ENCODE data around the gene PTMS. TPM values are rescaled to one million over a fixed set of nuclear protein-coding genes. Genes with fewer than 3 reads are reported as not detected.

Gene PTMS
- total RNA-seq, 1 donor from 2014 or later, result 95.4 TPM

GRCh38 chr12:6752167-6752920 lies 13.8 kb upstream of the PTMS start:
- intact Hi-C loops (cut with micrococcal nuclease), result loop anchor here (2.0 to 5.0 kb wide), 2 partner anchors 36 to 145 kb away; partner anchors contain the start of genes CD4 and CHD4

GRCh38 chr12:6752921-6753771 lies 13.0 kb upstream of the PTMS start, which contains the start of gene MLF2:
TSS of gene MLF2 (minus strand) at chr12:6753141. CDS start at chr12:6752334, 807 bp downstream.
- intact Hi-C loops (cut with micrococcal nuclease), result loop anchor here (1.0 to 5.0 kb wide), 10 partner anchors 11 to 146 kb away; partner anchors contain the start of genes CD4, CDCA3, CHD4 and COPS7A

GRCh38 chr12:6753772-6754356 lies 12.3 kb upstream of the PTMS start:
- intact Hi-C loops (cut with micrococcal nuclease), result loop anchor here (1.0 to 5.0 kb wide), 10 partner anchors 10 to 147 kb away; partner anchors contain the start of genes CD4, CDCA3, CHD4 and COPS7A

GRCh38 chr12:6754411-6754810 lies 11.8 kb upstream of the PTMS start:
- intact Hi-C loops (cut with micrococcal nuclease), result loop anchor here (5.0 kb wide), 1 partner anchor 147 kb away; the partner anchor contains the start of gene CHD4

- intact Hi-C loops (cut with micrococcal nuclease), result no loop called here
These were observed 9.0 kb upstream of the PTMS start for GRCh38 chr12:6757028-6757690.

GRCh38 chr12:6758506-6759095 lies 7.6 kb upstream of the PTMS start:
- intact Hi-C loops (cut with micrococcal nuclease), result no loop called here

- intact Hi-C loops (cut with micrococcal nuclease), result no loop called here
These were observed 6.4 kb upstream of the PTMS start for GRCh38 chr12:6759741-6760140.

- intact Hi-C loops (cut with micrococcal nuclease), result no loop called here
These were observed 2.8 kb upstream of the PTMS start for GRCh38 chr12:6763380-6763779.

GRCh38 chr12:6764011-6764828 lies 1.9 kb upstream of the PTMS start:
- intact Hi-C loops (cut with micrococcal nuclease), result loop anchor here (1.0 to 2.0 kb wide), 2 partner anchors 11 to 15 kb away; partner anchors contain the start of gene MLF2

- intact Hi-C loops (cut with micrococcal nuclease), result loop anchor here (2.0 to 5.0 kb wide), 2 partner anchors 14 to 78 kb away; partner anchors contain the start of gene ZNF384
These were observed 1.0 kb upstream of the PTMS start for GRCh38 chr12:6765048-6765633.

- intact Hi-C loops (cut with micrococcal nuclease), result loop anchor here (2.0 to 5.0 kb wide), 2 partner anchors 22 to 79 kb away; partner anchors contain the start of genes CD4 and ZNF384
These were observed 637 bp downstream of the PTMS start for GRCh38 chr12:6766651-6767349.

- intact Hi-C loops (cut with micrococcal nuclease), result loop anchor here (2.0 to 5.0 kb wide), 2 partner anchors 21 to 80 kb away; partner anchors contain the start of genes CD4 and ZNF384
These were observed 1.5 kb downstream of the PTMS start for GRCh38 chr12:6767353-6768319.

- intact Hi-C loops (cut with micrococcal nuclease), result loop anchor here (5.0 kb wide), 1 partner anchor 81 kb away; the partner anchor contains the start of gene ZNF384
These were observed 2.3 kb downstream of the PTMS start for GRCh38 chr12:6768437-6768914.

- intact Hi-C loops (cut with micrococcal nuclease), result loop anchor here (5.0 kb wide), 1 partner anchor 82 kb away; the partner anchor contains the start of gene ZNF384
These were observed 2.8 kb downstream of the PTMS start for GRCh38 chr12:6768990-6769389.

- intact Hi-C loops (cut with micrococcal nuclease), result loop anchor here (5.0 kb wide), 1 partner anchor 82 kb away; the partner anchor contains the start of gene ZNF384
These were observed 3.5 kb downstream of the PTMS start for GRCh38 chr12:6769666-6770065.

- intact Hi-C loops (cut with micrococcal nuclease), result no loop called here
These were observed 3.9 kb downstream of the PTMS start for GRCh38 chr12:6770094-6770493.

GRCh38 chr12:6770600-6770999 lies 4.4 kb downstream of the PTMS start:
- intact Hi-C loops (cut with micrococcal nuclease), result no loop called here

All from T-helper 2 cell treated with Interferon-gamma antibody and Interleukin-4, amounts not matched to agents 100 ng/mL and 5 ng/mL, for 36 hours (primary cell).